Left ventricle myocardium inferior (tissue), 1 donor: Measurements from ENCODE around the gene RSPH1. TPM values are rescaled to one million over a fixed set of nuclear protein-coding genes. Genes with fewer than 3 reads are reported as not detected.

ENCODE experiments used
- DNase-seq: peaks from one replicate; pipeline ENCODE4 v3.0.0-alpha.2; 2020
- H3K27ac ChIP-seq: fragments of 200-600 bp; replicated peaks from 2 replicates; pipeline ENCODE4 v1.8.0; 2021
- H3K27me3 ChIP-seq: fragments of 200-600 bp; 2 replicates; pipeline ENCODE4 v1.8.0; 2021; ENCODE audit warnings: low read depth
- H3K36me3 ChIP-seq: fragments of 200-600 bp; 2 replicates; pipeline ENCODE4 v1.8.0; 2021
- H3K4me1 ChIP-seq: fragments of 200-600 bp; 2 replicates; pipeline ENCODE4 v1.8.0; 2021
- H3K4me3 ChIP-seq: fragments of 200-600 bp; 2 replicates; pipeline ENCODE4 v1.8.0; 2021; ENCODE audit warnings: mild to moderate bottlenecking, moderate library complexity
- H3K9me3 ChIP-seq: fragments of 200-600 bp; replicated peaks from 2 replicates; pipeline ENCODE4 v1.8.0; 2021
- intact Hi-C: fragments of 100-400 bp; cut with micrococcal nuclease; formaldehyde crosslinking; loops from one replicate; pipeline ENCODE4 v1.11.0; 2022
- total RNA-seq: library from RNA; stranded (reverse); fragmentation: NEBNext Ultra II Directional; extraction: Animal tissue kit (Norgen Biotek cat#: 25700); gene quantifications from one replicate; pipeline ENCODE4 v1.2.1, GENCODE V29; 2021
- TF ChIP-seq, protein P1 (sequence below): fragments of 200-600 bp; IDR thresholded peaks from 2 replicates; pipeline ENCODE4 v1.8.0; 2021; ENCODE audit warnings: antibody characterized with exemption, mild to moderate bottlenecking, borderline replicate concordance
- donor health status: DM: no; HTN: yes; CAD: no; lungs with severe emphysema.

Gene RSPH1
- total RNA-seq, 1 donor from 2014 or later, result not detected

DNA sequence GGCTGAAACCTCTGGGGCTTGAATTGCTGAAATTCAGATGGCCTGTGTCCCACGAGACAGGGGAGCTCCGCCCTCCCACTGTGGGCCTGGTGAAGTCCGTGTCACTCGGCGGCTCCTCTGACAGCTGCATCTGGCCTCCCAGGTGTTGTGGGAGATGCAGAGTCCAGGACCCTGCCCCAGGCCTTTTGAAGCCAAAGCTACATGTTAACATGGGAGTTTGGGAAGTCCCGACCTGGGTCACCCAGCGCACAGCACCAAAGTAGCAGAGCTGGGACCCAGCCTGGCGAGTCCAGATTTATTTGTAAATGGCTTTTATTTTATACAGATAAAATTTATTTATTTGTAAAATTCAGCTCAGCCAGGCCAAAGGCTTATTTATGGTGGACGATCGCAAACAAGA, 46.6 kb upstream of the RSPH1 start:
- no peak for DNase-seq
- no peaks in the 10 kb centered on the region for H3K27me3 ChIP-seq
- H3K36me3 ChIP-seq, result peaks cover 49% of the 10 kb centered on the region

DNA sequence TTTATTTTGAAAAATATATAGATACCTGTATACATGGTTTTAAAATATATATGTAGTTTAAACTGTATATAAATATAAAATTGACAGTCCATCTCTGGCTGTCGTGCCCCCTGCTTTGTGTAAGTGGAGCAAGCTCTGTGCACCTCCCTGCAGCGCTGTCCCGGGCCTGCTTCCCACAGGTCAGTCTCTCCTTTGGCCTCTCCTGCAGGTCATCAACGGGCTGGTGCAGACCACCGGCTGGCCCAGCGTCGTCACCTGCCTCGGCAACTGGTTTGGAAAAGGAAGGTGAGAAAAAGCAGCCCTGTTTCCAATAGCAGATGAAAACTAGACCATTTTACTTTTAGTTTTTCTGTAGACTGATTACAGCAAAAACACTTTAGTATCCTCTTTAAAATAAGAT, 46.2 kb upstream of the RSPH1 start:
- intact Hi-C loops, result no loop called here
- DNase-seq, result no peak
- Histone ChIP-seq H3K36me3 (peaks cover 45% of the 10 kb centered on the region), H3K4me3 (no peak overlapping the region), H3K27ac (no peak overlapping the region), H3K4me1 (no peaks in the 10 kb centered on the region), H3K9me3 (no peaks in the 10 kb centered on the region), H3K27me3 (no peaks in the 10 kb centered on the region)
- TF ChIP-seq, protein P1, sequence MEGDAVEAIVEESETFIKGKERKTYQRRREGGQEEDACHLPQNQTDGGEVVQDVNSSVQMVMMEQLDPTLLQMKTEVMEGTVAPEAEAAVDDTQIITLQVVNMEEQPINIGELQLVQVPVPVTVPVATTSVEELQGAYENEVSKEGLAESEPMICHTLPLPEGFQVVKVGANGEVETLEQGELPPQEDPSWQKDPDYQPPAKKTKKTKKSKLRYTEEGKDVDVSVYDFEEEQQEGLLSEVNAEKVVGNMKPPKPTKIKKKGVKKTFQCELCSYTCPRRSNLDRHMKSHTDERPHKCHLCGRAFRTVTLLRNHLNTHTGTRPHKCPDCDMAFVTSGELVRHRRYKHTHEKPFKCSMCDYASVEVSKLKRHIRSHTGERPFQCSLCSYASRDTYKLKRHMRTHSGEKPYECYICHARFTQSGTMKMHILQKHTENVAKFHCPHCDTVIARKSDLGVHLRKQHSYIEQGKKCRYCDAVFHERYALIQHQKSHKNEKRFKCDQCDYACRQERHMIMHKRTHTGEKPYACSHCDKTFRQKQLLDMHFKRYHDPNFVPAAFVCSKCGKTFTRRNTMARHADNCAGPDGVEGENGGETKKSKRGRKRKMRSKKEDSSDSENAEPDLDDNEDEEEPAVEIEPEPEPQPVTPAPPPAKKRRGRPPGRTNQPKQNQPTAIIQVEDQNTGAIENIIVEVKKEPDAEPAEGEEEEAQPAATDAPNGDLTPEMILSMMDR, result no peak

More for the DNA sequence above, 46.6 kb upstream of the RSPH1 start:
- intact Hi-C loops, result no loop called here
- H3K9me3 ChIP-seq, result no peaks in the 10 kb centered on the region
- H3K27ac ChIP-seq, result no peak overlapping the region
- H3K4me1 ChIP-seq, result no peaks in the 10 kb centered on the region
- no peak overlapping the region for H3K4me3 ChIP-seq
- TF ChIP-seq, protein P1, result no peak

DNA sequence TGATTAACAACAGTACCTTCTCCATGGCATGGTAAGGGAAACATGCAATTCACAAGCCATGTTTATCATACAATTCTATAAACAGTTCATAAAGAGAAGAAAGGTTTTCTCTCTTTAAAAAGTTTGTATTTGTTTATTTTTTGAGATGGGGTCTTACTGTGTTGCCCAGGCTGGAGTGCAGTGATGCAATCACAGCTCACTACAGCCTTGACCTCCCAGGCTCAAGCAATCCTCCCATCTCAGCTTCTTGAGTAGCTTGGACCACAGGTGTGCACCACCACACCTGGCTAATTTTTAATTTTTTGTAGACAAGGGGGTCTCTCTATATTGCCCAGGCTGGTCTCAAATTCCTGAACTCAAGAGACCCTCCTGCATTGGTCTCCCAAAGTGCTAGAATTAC, 45.6 kb upstream of the RSPH1 start:
- Histone ChIP-seq H3K9me3 (no peaks in the 10 kb centered on the region), H3K27me3 (no peaks in the 10 kb centered on the region), H3K27ac (no peak overlapping the region), H3K36me3 (peaks cover 39% of the 10 kb centered on the region), H3K4me3 (no peak overlapping the region), H3K4me1 (no peaks in the 10 kb centered on the region)
- DNase-seq, result no peak
- intact Hi-C loops, result no loop called here
- TF ChIP-seq, protein P1, result no peak

DNA sequence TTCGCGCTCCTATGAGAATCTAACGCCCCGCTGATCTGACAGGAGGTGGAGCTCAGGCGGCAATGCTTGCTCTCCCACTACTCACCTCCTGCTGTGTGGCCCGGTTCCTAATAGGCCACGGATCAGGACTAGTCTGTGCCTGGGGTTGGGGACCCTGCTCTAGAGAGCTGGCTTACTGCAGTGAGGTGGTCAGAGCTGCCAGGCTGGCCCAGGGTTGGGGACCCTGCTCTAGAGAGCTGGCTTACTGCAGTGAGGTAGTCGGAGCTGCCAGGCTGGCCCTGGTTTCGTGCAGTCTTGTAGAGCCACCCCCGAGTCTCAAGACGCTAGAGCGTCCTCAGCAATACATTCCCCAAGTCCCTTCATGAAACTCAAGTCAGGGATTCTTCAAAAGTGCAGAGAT, 45.1 kb upstream of the RSPH1 start:
- TF ChIP-seq, protein P1, result no peak
- H3K4me1 ChIP-seq, result no peaks in the 10 kb centered on the region
- no peaks in the 10 kb centered on the region for H3K27me3 ChIP-seq
- DNase-seq, result no peak
- intact Hi-C loops, result no loop called here
- H3K27ac ChIP-seq, result no peak overlapping the region
- no peak overlapping the region for H3K4me3 ChIP-seq
- H3K9me3 ChIP-seq, result no peaks in the 10 kb centered on the region
- H3K36me3 ChIP-seq, result peaks cover 35% of the 10 kb centered on the region

DNA sequence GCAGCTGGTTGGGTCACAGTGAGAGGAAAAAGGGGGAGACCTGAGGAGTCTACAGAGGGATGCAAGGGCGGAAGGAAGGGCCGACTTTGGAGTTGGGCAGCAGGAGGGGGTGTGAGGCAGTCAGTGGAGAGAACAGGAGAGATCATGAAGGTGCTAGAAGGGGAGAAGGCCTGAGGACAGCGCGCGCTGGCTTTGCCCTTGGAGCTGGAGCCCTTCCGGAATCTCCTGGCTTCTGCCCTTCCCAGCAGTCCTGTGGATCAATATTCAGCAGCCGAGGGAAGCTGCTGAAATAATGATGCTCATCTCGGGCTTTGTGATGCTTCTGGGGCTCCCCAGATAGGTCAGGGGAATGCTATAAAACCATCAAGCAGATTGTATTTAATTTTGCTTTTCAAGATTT, 44.4 kb upstream of the RSPH1 start:
- intact Hi-C loops, result no loop called here
- H3K9me3 ChIP-seq, result no peaks in the 10 kb centered on the region
- peaks cover 5% of the 10 kb centered on the region for H3K4me1 ChIP-seq
- H3K27ac ChIP-seq, result no peak overlapping the region
- peaks cover 27% of the 10 kb centered on the region for H3K36me3 ChIP-seq
- H3K27me3 ChIP-seq, result no peaks in the 10 kb centered on the region
- no peak for DNase-seq
- H3K4me3 ChIP-seq, result no peak overlapping the region
- TF ChIP-seq, protein P1, result no peak

DNA sequence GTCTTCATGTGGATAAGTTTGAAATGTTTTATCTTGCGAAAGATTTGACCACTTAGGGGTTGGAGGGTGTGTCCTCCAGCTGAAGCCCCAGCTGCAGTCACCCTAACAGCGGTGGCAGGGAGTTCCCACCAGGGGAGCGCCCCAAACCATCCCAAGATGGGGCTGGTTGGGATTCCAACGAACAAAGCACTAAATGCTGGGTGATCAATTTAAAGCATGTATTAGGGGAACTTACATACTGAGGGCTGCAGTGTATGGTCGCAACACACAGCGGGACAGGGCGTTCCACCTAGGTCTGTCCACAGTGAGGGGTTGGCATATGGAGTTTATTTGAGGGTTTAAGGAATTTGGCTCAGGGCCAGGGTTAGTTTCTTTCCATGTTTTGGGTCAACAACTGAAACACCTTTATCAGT, 43.9 kb upstream of the RSPH1 start:
- TF ChIP-seq, protein P1, result no peak

More for the DNA sequence above, 43.9 kb upstream of the RSPH1 start:
- intact Hi-C loops, result no loop called here
- no peak for DNase-seq
- no peaks in the 10 kb centered on the region for H3K27me3 ChIP-seq
- no peaks in the 10 kb centered on the region for H3K9me3 ChIP-seq
- peaks cover 9% of the 10 kb centered on the region for H3K4me1 ChIP-seq
- H3K36me3 ChIP-seq, result peaks cover 23% of the 10 kb centered on the region
- H3K27ac ChIP-seq, result no peak overlapping the region
- no peak overlapping the region for H3K4me3 ChIP-seq
